Stimulated activated CD4-positive, alpha-beta T cell treated with anti-CD3 and anti-CD28 coated beads, TNF-alpha, amount 100 ng/mL, for 1 hour (primary cell): ENCODE data around the gene MRNIP.
"Not testable (repeated sequence)": the region's sequence is repeated elsewhere in the genome, so short reads cannot be mapped to it uniquely, and the experiment has no call there.

Experiments used
- DNase-seq, 3 donors: peaks; one replicate each; pipeline ENCODE4 v3.0.0-alpha.2; 2020; ENCODE audit warnings: low read depth in 3 of 3, low spot score in 1 of 3

Gene MRNIP

GRCh38 chr5:179840766-179841165 is 17.9 kb downstream of the MRNIP start:
- no peak for DNase-seq

GRCh38 chr5:179840321-179840720 is 18.3 kb downstream of the MRNIP start:
- no peak for DNase-seq

- no peak for DNase-seq
Measured at GRCh38 chr5:179839328-179840256, 19.0 kb downstream of the MRNIP start.

GRCh38 chr5:179837076-179838011 is 21.3 kb downstream of the MRNIP start:
- no peak for DNase-seq

- peak in 1 of 3 donors; percentile 28 for DNase-seq
Measured at GRCh38 chr5:179836225-179837019, 22.2 kb downstream of the MRNIP start.

GRCh38 chr5:179834871-179835270 is 23.7 kb downstream of the MRNIP start:
- not testable (repeated sequence) for DNase-seq

- no peak for DNase-seq
Measured at GRCh38 chr5:179834120-179834519, 24.5 kb downstream of the MRNIP start.

GRCh38 chr5:179833709-179834070 is 24.9 kb downstream of the MRNIP start:
- DNase-seq = no peak

GRCh38 chr5:179833056-179833708 is 25.4 kb downstream of the MRNIP start:
- DNase-seq = no peak

- DNase-seq = no peak
Measured at GRCh38 chr5:179832039-179832745, 26.4 kb downstream of the MRNIP start.

- no peak for DNase-seq
Measured at GRCh38 chr5:179830818-179831468, 27.7 kb downstream of the MRNIP start.

GRCh38 chr5:179829732-179830435 is 28.7 kb downstream of the MRNIP start:
- no peak for DNase-seq

GRCh38 chr5:179828756-179829421 is 29.7 kb downstream of the MRNIP start:
- DNase-seq = no peak

GRCh38 chr5:179827680-179828079 is 30.9 kb downstream of the MRNIP start:
- DNase-seq = no peak

GRCh38 chr5:179825655-179826182 is 32.9 kb downstream of the MRNIP start:
- no peak for DNase-seq

GRCh38 chr5:179824745-179825112 is 33.9 kb downstream of the MRNIP start:
- no peak for DNase-seq

- DNase-seq = no peak
Measured at GRCh38 chr5:179823937-179824744, 34.5 kb downstream of the MRNIP start.
